GM19240 (cell line): ENCODE data around the gene DOK4.
"Not testable (repeated sequence)": the region's sequence is repeated elsewhere in the genome, so short reads cannot be mapped to it uniquely, and the experiment has no call there.

ENCODE experiments used
- DNase-seq: peaks from one replicate; pipeline ENCODE4 v3.0.0; 2011; ENCODE audit warnings: low spot score; ENCODE audit not compliant: insufficient read length

The DOK4 gene

GRCh38 chr16:57447186-57447962, 38.9 kb downstream of the DOK4 start, which contains the start of the genes CIAPIN1 and COQ9:
TSS of gene CIAPIN1 (minus strand) at chr16:57447385. CDS start at chr16:57440928, 6,457 bp downstream.
TSS of gene COQ9 (plus strand) at chr16:57447479. CDS start at chr16:57447506, 27 bp downstream.
- peak; percentile 89 for DNase-seq

DNA sequence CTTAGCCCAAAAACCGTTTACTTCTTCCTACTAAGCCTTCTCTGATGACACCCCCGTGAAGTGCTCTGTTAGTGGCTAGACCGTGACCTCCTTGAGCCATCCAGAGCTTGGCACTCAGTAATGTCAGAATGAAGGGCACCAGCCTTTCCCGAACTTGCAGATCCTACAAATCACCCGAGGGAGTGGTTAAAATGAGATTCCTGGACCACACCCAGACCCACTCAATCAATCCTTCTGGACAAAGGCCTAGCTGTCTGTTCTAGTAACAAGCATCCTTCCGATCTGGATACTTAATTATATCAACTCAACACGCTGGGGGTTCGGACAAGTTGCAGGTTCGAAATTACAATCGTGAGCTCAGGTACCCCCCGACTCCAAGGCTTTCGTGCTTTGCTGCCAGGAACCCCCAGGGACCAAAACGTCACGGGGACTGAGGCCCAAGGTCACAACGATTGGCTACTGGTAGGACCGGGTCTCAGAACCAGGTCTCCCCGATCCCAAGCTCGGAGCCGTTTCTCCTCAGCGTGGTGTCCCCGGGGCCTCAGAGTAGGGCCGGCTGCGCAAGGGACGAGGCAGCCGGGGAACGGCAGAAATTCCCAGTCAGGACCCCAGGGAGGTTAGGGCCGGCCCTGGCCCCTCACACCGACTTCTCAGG, 39.6 kb downstream of the DOK4 start:
- DNase-seq: peak; percentile 35

DNA sequence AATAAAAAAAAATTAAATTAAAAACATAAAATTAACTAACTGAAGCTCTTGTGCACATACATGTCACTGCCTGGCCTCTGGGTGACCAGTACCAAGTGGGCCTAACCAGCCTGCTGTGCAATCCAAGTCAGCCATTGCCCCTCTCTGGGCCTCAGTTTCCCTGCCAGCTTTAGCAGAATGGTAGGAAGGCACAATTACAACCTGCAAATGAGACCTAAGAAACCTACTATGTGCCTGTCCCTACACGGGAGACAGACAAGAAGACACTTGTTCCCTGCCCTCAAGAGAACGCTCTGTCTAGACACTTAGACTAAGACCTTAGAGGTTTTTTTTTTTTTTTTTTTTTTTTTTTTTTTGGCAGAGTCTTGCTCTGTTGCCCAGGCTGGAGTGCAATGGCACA, 40.8 kb downstream of the DOK4 start:
- DNase-seq: no peak

GRCh38 chr16:57444711-57445110, 41.6 kb downstream of the DOK4 start:
- no peak for DNase-seq

DNA sequence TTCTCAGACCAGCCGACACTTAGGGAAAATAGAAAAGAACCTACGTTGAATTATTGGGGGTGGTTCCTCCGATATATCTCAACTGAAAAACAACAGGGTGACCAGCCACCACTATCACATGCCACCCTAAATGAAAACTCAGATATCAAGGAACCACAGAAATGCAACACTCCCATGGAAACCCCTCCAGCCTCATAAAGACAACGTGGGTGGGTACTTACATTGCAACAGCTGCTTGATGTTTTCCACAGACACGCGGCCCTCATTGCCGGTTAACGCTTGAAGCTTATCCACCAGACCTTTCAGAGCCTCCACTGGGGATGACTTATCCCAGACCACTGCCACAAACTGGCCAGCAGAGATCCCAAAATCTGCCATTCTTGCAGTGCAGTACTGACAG, 45.7 kb downstream of the DOK4 start:
- DNase-seq: not testable (repeated sequence)

GRCh38 chr16:57439947-57440346, 46.3 kb downstream of the DOK4 start:
- not testable (repeated sequence) for DNase-seq

DNA sequence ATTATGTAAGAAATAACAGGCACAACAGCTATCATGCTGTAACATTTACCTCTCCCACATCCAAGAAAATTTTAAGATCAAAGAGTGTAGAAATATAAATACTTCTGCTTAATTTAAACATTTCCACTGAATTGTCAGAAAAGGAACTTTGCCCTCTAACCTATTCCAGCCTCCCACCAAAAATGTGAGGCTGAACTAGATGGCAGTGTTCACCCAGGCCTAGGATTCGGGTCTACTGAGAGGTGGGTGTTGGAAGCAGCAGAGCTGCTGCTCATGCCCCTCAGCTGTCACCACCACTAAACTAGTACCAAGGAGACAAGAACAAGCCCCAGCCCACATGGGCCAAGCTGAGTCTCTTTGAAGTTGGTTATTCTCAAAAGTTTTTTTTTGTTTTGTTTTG, 50.5 kb downstream of the DOK4 start:
- DNase-seq: no peak

DNA sequence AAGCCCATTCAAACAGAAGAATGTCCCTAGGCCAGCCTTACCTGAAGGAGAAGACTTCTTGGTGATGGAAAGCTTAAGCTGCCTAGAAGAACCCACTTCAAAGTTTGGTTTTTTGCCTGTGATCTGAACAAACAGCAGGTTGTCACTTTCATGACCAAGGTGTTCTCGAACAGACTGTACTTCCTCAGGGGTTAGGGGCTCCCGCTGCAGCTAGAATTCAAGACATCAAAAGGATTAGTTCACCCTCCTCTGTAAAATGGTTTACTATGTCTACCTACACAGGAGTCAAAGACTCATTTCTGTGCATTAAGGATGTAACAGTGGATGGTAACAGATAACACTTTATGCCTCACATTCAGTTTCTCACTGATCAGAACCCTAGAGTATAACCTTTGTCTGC, 52.3 kb downstream of the DOK4 start:
- no peak for DNase-seq

GRCh38 chr16:57432989-57433388, 53.3 kb downstream of the DOK4 start:
- no peak for DNase-seq

DNA sequence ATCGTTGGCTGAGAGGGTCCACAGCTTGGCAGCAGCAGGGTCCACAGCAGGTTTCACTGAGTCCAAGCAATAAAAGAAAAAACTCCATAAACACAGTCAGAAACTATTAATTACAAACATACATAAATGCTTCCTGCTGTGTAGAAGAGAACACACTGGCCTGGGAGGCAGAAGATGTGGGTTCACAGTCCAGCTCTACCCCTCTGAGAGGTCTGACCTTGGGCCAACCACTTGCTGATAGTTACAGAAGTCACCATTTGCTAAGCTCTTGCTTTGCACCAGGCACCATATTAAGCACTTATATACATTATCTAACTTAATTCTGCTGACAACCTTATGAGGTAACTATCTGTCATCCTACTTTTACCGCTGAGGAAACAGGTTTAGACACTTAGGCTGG, 53.8 kb downstream of the DOK4 start:
- DNase-seq: no peak

GRCh38 chr16:57430955-57431354, 55.3 kb downstream of the DOK4 start:
- DNase-seq: no peak

DNA sequence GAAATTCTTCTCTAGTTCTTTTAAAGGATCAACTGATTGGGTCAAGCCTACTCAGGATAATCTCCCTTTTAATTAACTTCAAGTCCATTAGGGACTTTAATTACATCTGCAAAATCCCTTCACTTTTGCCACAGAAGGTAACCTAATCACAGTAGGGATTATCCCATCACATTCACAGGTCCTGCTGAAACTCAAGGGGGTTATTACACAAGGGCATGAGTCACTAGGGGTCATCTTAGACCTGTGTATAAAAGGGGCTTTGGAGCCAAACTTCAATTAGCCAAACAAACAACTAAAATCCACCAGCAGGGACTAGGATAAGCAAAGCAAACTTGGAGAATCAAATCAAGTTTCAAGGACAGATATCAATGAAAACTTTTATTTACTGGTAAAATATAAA, 58.5 kb downstream of the DOK4 start:
- DNase-seq: no peak

DNA sequence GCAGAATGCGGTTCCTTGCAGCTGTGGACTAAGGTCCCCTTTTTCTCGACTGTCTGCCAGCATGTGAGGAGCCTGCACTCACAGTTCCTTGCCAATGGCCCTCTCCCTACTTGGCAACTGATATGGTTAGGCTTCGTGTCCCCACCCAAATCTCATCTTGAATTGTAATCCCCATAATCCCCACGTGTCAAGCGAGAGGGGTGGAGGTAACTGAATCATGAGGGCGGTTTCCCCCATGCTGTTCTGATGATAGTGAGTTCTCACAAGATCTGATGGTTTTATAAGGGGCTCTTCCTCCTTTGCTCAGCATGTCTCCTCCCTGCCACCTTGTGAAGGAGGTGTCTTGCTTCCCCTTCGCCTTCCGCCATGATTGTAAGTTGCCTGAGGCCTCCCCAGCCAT, 59.0 kb downstream of the DOK4 start:
- DNase-seq: no peak

DNA sequence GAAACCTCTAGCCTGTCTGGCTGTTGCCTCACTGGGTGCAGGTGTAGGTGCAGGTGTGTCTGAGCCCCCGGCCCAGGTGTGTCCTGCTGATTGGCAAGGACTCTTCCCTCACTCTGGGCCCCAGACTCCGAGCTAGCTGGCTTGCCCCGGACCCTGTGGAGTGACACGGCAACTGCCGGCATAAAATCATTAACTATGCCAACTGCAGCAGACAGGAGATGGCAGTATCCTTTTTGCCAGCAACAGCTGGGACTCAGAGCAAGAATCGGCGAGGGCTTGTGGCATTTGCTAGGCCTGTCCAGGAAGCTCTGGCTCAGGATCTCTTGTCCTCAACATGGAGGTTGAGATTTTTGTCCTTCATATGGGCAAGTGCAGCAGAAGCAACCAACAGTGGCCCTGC, 59.9 kb downstream of the DOK4 start:
- no peak for DNase-seq

DNA sequence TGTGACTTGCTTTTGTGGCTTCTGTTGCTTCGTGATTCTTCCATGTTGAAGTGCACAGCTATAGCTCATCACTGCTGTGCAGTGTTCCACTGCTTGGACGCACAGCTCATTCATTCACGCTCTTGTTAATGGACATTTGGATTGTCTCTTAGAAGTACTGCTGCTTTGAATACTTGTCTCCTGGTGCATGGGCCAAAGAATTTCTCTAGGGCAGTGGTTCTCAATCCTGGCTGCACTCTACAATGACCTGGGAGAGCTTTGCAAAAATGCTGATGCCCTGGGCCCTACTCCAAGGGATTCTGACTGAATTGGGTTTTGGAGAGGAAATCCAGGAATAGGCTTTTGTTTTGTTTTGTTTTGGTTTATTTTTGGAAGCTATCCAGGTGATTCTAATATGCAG, 61.7 kb downstream of the DOK4 start:
- no peak for DNase-seq

DNA sequence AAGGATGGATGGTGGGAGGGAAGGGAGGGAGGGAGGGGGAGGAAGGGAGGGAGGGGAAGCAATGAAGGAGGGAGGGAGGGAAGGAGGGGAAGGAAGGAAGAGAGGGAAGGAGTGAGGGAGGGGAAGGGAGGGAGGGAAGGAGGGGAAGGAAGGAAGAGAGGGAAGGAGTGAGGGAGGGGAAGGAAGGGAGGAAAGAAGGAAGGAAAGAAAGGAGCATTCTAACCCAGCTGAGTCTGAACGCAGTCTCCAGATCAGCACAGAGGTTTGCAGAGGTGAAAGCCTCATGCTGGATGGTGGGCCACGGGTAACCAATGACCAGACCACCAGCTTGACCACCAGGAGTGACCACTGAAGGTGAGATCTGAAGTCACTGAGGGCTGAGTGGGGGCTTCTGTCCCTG, 63.1 kb downstream of the DOK4 start:
- DNase-seq: no peak

DNA sequence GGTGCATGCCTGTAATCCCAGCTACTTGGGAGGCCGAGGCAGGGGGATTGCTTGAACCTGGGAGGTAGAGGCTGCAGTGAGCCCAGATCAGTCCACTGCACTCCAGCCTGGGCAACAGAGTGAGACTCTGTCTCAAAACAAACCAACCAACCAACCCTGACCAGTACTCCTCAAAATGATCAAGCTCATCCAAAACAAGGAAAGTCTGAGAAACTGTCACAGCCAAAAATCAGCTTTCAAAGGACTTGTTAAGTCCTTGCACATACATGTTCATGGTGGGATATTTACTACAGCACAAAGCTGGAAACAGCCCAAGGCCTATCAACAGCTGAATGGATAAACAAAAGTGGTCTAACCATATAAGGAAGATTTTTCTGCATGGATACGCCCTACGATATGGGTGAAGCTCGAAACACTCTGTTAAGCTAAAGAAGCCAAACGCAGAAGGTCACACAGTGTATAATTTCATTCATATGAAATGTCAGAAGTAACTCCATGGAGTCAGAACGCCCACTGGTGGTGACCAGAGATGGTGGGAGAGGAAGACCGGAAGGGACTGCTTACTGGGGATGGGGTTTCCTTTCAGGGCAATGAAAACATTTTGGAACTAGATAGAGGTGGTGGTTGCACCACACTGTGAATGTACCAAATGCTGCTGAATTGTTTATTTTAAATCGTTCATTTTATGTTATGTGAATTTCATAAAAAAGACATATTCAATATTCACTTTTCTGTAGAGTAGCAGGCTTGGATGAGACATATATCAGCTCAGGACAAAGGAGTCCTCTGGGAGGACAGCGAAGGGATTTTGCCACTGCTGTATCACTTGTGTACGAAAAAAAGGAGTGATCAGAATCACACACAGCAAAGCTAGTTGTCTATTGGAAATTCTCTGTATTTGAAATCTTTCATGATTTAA, 64.0 kb downstream of the DOK4 start:
- DNase-seq: no peak
